CD4-positive, alpha-beta memory T cell (primary cell): ENCODE results near the gene SNX9. TPM values are rescaled to one million over a fixed set of nuclear protein-coding genes. Genes with fewer than 3 reads are reported as not detected.
"Not testable (repeated sequence)": the region's sequence is repeated elsewhere in the genome, so short reads cannot be mapped to it uniquely, and the experiment has no call there.

Experiments used
- CTCF ChIA-PET: fragments of 350-600 bp; sonication (Branson Sonifier 250); formaldehyde crosslinking; loops from one replicate; lab custom pipeline; 2021; ENCODE audit warnings: inconsistent platforms; ENCODE audit not compliant: partially characterized antibody; lab: Charles Lee
- POLR2A ChIA-PET: fragments of 350-600 bp; sonication (Branson Sonifier 250); formaldehyde crosslinking; loops from one replicate; lab custom pipeline; 2021; ENCODE audit not compliant: partially characterized antibody; lab: Charles Lee
- DNase-seq, 5 donors: peaks; one replicate each; pipeline versions ENCODE4 v3.0.0 to v3.0.0-alpha.2; 2020 to 2022; ENCODE audit warnings: mixed read lengths in 1 of 5
- H3K27ac ChIP-seq: one replicate; pipeline ENCODE4 v1.7.0; 2013; ENCODE audit warnings: low read depth, low read length
- H3K27me3 ChIP-seq: 2 replicates; pipeline ENCODE4 v1.7.0; 2013; ENCODE audit warnings: mild to moderate bottlenecking, low read length, moderate library complexity; ENCODE audit not compliant: insufficient read depth
- H3K36me3 ChIP-seq: 2 replicates; pipeline ENCODE4 v1.7.0; 2013; ENCODE audit warnings: mild to moderate bottlenecking, low read length, moderate library complexity; ENCODE audit not compliant: insufficient read depth
- H3K4me1 ChIP-seq: 2 replicates; pipeline ENCODE4 v1.7.0; 2013; ENCODE audit warnings: mild to moderate bottlenecking, low read length, moderate library complexity; ENCODE audit not compliant: insufficient read depth
- H3K4me3 ChIP-seq, 2 donors: one replicate each; pipeline ENCODE4 v1.7.0; 2013; ENCODE audit warnings: low read length in 2 of 2, mild to moderate bottlenecking in 1 of 2
- H3K9me3 ChIP-seq, 2 donors: one replicate each; pipeline ENCODE4 v1.7.0; 2013; ENCODE audit warnings: low read length in 2 of 2, control low read depth in 1 of 2; ENCODE audit not compliant: control insufficient read depth in 1 of 2
- H3K27ac Mint-ChIP-seq, 7 donors: one replicate each; pipeline ENCODE4 v1.8.0; 2020 to 2021; ENCODE audit warnings: mixed read lengths in 7 of 7, mild to moderate bottlenecking in 6 of 7, inconsistent platforms in 3 of 7, moderate library complexity in 3 of 7
- H3K27me3 Mint-ChIP-seq, 2 donors: one replicate each; pipeline ENCODE4 v1.8.0; 2020 to 2021; ENCODE audit warnings: mixed read lengths in 2 of 2
- H3K36me3 Mint-ChIP-seq, 2 donors: one replicate each; pipeline ENCODE4 v1.8.0; 2020 to 2021; ENCODE audit warnings: mixed read lengths in 2 of 2, inconsistent platforms in 1 of 2, mild to moderate bottlenecking in 1 of 2
- H3K4me1 Mint-ChIP-seq, 4 donors: one replicate each; pipeline ENCODE4 v1.8.0; 2020 to 2021; ENCODE audit warnings: mixed read lengths in 4 of 4, mild to moderate bottlenecking in 1 of 4
- H3K4me3 Mint-ChIP-seq, 8 donors: one replicate each; pipeline ENCODE4 v1.8.0; 2020 to 2021; ENCODE audit warnings: mixed read lengths in 8 of 8, mild to moderate bottlenecking in 7 of 8, moderate library complexity in 6 of 8, inconsistent platforms in 3 of 8
- H3K9me3 Mint-ChIP-seq, 8 donors: one replicate each; pipeline ENCODE4 v1.8.0; 2020 to 2021; ENCODE audit warnings: mixed read lengths in 8 of 8, mild to moderate bottlenecking in 5 of 8, inconsistent platforms in 3 of 8, moderate library complexity in 1 of 8
- intact Hi-C: fragments of 100-400 bp; cut with micrococcal nuclease; formaldehyde crosslinking; loops from one replicate; pipeline ENCODE4 v1.15.1; 2023
- polyA plus RNA-seq, 2 donors: library from polyadenylated mRNA; unstranded; fragments of 300-500 nt; fragmentation: Illumina TruSeq; gene quantifications; one replicate each; pipeline ENCODE4 v1.2.3, GENCODE V29; 2021
- total RNA-seq, 2 experiments: library from RNA; stranded (reverse); gene quantifications; one replicate each; pipeline ENCODE4 v1.2.3, GENCODE V29; 2021

Gene SNX9
- total and polyA plus RNA-seq, 4 experiments from 2014 or later = 12.9 to 21.9 (median 20.5) TPM

GRCh38 chr6:157946865-157947532 lies 124.0 kb downstream of the SNX9 start:
- intact Hi-C loops = loop anchor here (10.0 kb wide), 1 partner anchor 128 kb away; no protein-coding TSS in a partner anchor
- Mint-ChIP-seq H3K9me3 (peaks cover 0 to 21% (median 16%) of the 10 kb centered on the region in 8 donors), H3K27me3 (peaks cover 0 to 1% of the 10 kb centered on the region in 2 donors), H3K27ac (peak overlapping the region in 2 of 7 donors; percentile 48 to 71), H3K4me1 (no peaks in the 10 kb centered on the region), H3K36me3 (peaks cover 26 to 40% of the 10 kb centered on the region in 2 donors), H3K4me3 (no peak overlapping the region)
- H3K9me3 ChIP-seq = no peaks in the 10 kb centered on the region
- H3K36me3 ChIP-seq = peaks cover 3% of the 10 kb centered on the region
- DNase-seq = peak in 2 of 5 donors; percentile 11 to 14
- no peaks in the 10 kb centered on the region for H3K4me1 ChIP-seq
- CTCF ChIA-PET = interaction anchor here (1.2 to 2.3 kb wide), 5 partner anchors 10 to 191 kb away, joined by 3 to 19 read pairs (median 7); no protein-coding TSS in a partner anchor
- POLR2A ChIA-PET = interaction anchor here (1.2 kb wide), 1 partner anchor 9 kb away, joined by 3 read pairs; no protein-coding TSS in a partner anchor
- H3K27me3 ChIP-seq = no peaks in the 10 kb centered on the region
- H3K27ac ChIP-seq = no peak overlapping the region
- no peak overlapping the region for H3K4me3 ChIP-seq

DNA sequence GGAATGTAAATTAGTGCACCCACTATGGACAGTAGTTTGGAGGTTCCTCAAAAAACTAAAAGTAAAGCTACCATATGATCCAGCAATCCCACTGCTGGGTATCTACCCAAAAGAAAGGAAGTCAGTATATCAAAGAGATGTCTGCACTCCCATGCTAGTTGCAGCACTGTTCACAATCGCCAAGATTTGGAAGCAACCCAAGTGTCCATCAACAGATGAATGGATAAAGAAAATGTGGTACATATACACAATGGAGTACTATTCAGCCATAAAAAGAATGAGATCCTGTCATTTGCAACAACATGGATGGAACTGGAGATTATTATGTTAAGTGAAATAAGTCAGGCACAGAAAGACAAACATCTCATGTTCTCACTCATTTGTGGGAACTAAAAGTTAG lies 127.9 kb downstream of the SNX9 start:
- CTCF ChIA-PET, intact Hi-C loops, H3K36me3 ChIP-seq, H3K4me3 ChIP-seq, H3K27me3 ChIP-seq, H3K27me3 Mint-ChIP-seq, H3K27ac ChIP-seq, H3K4me1 ChIP-seq, H3K4me3 Mint-ChIP-seq, POLR2A ChIA-PET, H3K36me3 Mint-ChIP-seq, H3K9me3 ChIP-seq, H3K4me1 Mint-ChIP-seq, DNase-seq, H3K27ac Mint-ChIP-seq: not testable (repeated sequence)
- peaks cover 0 to 21% (median 15%) of the 10 kb centered on the region in 8 donors for H3K9me3 Mint-ChIP-seq

- CTCF ChIA-PET = no interaction called here
- Mint-ChIP-seq H3K27ac (peak overlapping the region in 2 of 7 donors; percentile 30 to 40), H3K27me3 (peaks cover 0 to 5% of the 10 kb centered on the region in 2 donors), H3K4me1 (peaks cover 0 to 1% (median 0%) of the 10 kb centered on the region in 4 donors), H3K36me3 (peaks cover 4 to 5% of the 10 kb centered on the region in 2 donors), H3K4me3 (no peak overlapping the region), H3K9me3 (peaks cover 0 to 23% (median 15%) of the 10 kb centered on the region in 8 donors)
- no peak for DNase-seq
- intact Hi-C loops = no loop called here
- no peaks in the 10 kb centered on the region for H3K27me3 ChIP-seq
- no peaks in the 10 kb centered on the region for H3K36me3 ChIP-seq
- H3K4me3 ChIP-seq = no peak overlapping the region
- no peaks in the 10 kb centered on the region for H3K9me3 ChIP-seq
- H3K27ac ChIP-seq = no peak overlapping the region
- POLR2A ChIA-PET = no interaction called here
- H3K4me1 ChIP-seq = no peaks in the 10 kb centered on the region
Measured at GRCh38 chr6:157951828-157952227, 128.8 kb downstream of the SNX9 start.

GRCh38 chr6:157952861-157953351 lies 129.9 kb downstream of the SNX9 start:
- Mint-ChIP-seq H3K27ac (no peak overlapping the region), H3K4me3 (no peak overlapping the region), H3K4me1 (peaks cover 0 to 1% (median 0%) of the 10 kb centered on the region in 4 donors), H3K36me3 (peaks cover 0 to 4% of the 10 kb centered on the region in 2 donors), H3K27me3 (peaks cover 0 to 5% of the 10 kb centered on the region in 2 donors), H3K9me3 (peaks cover 0 to 29% (median 20%) of the 10 kb centered on the region in 8 donors)
- no peak overlapping the region for H3K4me3 ChIP-seq
- H3K27me3 ChIP-seq = no peaks in the 10 kb centered on the region
- ChIA-PET CTCF (no interaction called here), POLR2A (interaction anchor here (0.7 kb wide), 1 partner anchor 67 kb away, joined by 3 read pairs; no protein-coding TSS in a partner anchor)
- H3K4me1 ChIP-seq = no peaks in the 10 kb centered on the region
- H3K36me3 ChIP-seq = no peaks in the 10 kb centered on the region
- H3K27ac ChIP-seq = no peak overlapping the region
- no peaks in the 10 kb centered on the region for H3K9me3 ChIP-seq
- intact Hi-C loops = no loop called here
- DNase-seq = no peak

DNA sequence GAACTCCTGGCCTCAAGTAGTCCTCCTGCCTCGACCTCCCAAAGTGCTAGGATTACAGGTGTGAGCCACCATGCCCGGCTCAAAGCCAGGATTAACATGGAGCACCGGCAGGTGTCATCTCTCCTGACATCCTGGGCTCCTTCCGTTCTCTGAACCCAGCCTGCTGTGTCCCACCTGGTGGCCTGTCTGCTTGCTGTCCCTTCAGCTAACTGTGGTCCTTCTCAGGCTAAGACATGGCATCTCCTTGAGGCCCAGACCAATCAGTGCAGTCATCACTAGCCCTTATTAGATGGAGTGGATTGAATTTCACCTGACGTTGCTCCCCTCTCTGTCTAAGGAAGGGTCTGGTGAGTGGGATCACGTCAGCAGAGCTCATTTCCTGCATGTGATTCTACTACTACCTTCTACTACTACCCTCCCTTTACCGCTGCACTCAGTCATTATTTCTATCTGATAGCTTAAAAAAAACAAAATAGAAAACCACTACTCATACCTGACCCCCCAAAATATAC lies 130.6 kb downstream of the SNX9 start:
- H3K4me3 Mint-ChIP-seq = peak overlapping the region in 1 of 8 donors; percentile 4
- Histone ChIP-seq H3K4me3 (no peak overlapping the region), H3K36me3 (no peaks in the 10 kb centered on the region), H3K27me3 (no peaks in the 10 kb centered on the region), H3K4me1 (no peaks in the 10 kb centered on the region), H3K27ac (no peak overlapping the region), H3K9me3 (peaks cover 0 to 2% of the 10 kb centered on the region in 2 donors)
- CTCF ChIA-PET = no interaction called here
- H3K9me3 Mint-ChIP-seq = peaks cover 0 to 35% (median 23%) of the 10 kb centered on the region in 8 donors
- intact Hi-C loops = no loop called here
- peaks cover 0 to 1% (median 0%) of the 10 kb centered on the region in 4 donors for H3K4me1 Mint-ChIP-seq
- POLR2A ChIA-PET = no interaction called here
- H3K36me3 Mint-ChIP-seq = peaks cover 0 to 4% of the 10 kb centered on the region in 2 donors
- no peak for DNase-seq
- H3K27ac Mint-ChIP-seq = no peak overlapping the region
- H3K27me3 Mint-ChIP-seq = peaks cover 0 to 5% of the 10 kb centered on the region in 2 donors

- intact Hi-C loops = no loop called here
Measured at GRCh38 chr6:157954150-157955117, 131.4 kb downstream of the SNX9 start.

More at GRCh38 chr6:157954150-157955117, 131.4 kb downstream of the SNX9 start:
- no peaks in the 10 kb centered on the region for H3K36me3 ChIP-seq
- peaks cover 0 to 3% of the 10 kb centered on the region in 2 donors for H3K9me3 ChIP-seq
- Mint-ChIP-seq H3K9me3 (peaks cover 0 to 36% (median 26%) of the 10 kb centered on the region in 8 donors), H3K4me1 (peaks cover 0 to 1% (median 0%) of the 10 kb centered on the region in 4 donors), H3K27me3 (peaks cover 0 to 5% of the 10 kb centered on the region in 2 donors), H3K4me3 (no peak overlapping the region), H3K27ac (peak overlapping the region in 1 of 7 donors; percentile 60), H3K36me3 (peaks cover 0 to 8% of the 10 kb centered on the region in 2 donors)
- DNase-seq = no peak
- ChIA-PET POLR2A (no interaction called here), CTCF (no interaction called here)
- H3K4me1 ChIP-seq = no peaks in the 10 kb centered on the region
- H3K27me3 ChIP-seq = no peaks in the 10 kb centered on the region
- H3K27ac ChIP-seq = no peak overlapping the region
- no peak overlapping the region for H3K4me3 ChIP-seq
